Liver (tissue), 9 donors: ENCODE results near the gene GRK7. TPM values are rescaled to one million over a fixed set of nuclear protein-coding genes. Genes with fewer than 3 reads are reported as not detected.

Experiments
- DNase-seq: peaks from one replicate; pipeline ENCODE4 v3.0.0-alpha.2; 2017; ENCODE audit warnings: low spot score
- H3K27ac ChIP-seq, 2 donors: one replicate each; pipeline ENCODE4 v1.7.0; 2013; ENCODE audit warnings: inconsistent platforms in 2 of 2, low read length in 2 of 2, control low read depth in 1 of 2, low read depth in 1 of 2, mild to moderate bottlenecking in 1 of 2
- H3K27me3 ChIP-seq, 4 donors: one replicate each; pipeline versions ENCODE4 v1.6.1 to v1.7.0; 2013; ENCODE audit warnings: low read length in 3 of 4, inconsistent platforms in 1 of 4, mild to moderate bottlenecking in 1 of 4, moderate library complexity in 1 of 4; ENCODE audit not compliant: control insufficient read depth in 4 of 4, insufficient read depth in 4 of 4
- H3K36me3 ChIP-seq, 4 donors: one replicate each; pipeline versions ENCODE4 v1.6.1 to v1.7.0; 2013; ENCODE audit warnings: low read length in 3 of 4, mild to moderate bottlenecking in 3 of 4, low read depth in 1 of 4, moderate library complexity in 1 of 4; ENCODE audit not compliant: control insufficient read depth in 4 of 4, insufficient read depth in 3 of 4
- H3K4me1 ChIP-seq, 4 donors: one replicate each; pipeline versions ENCODE4 v1.6.1 to v1.7.0; 2013; ENCODE audit warnings: low read length in 3 of 4, mild to moderate bottlenecking in 3 of 4, moderate library complexity in 1 of 4; ENCODE audit not compliant: control insufficient read depth in 4 of 4, insufficient read depth in 4 of 4
- H3K4me3 ChIP-seq, 3 donors: one replicate each; pipeline versions ENCODE4 v1.6.1 to v1.7.0; 2013; ENCODE audit warnings: low read length in 3 of 3, control low read depth in 1 of 3, low read depth in 1 of 3, mild to moderate bottlenecking in 1 of 3
- H3K9ac ChIP-seq, 2 donors: one replicate each; pipeline ENCODE4 v1.7.0; 2013; ENCODE audit warnings: low read length in 2 of 2, mild to moderate bottlenecking in 2 of 2, moderate library complexity in 2 of 2, control low read depth in 1 of 2, low read depth in 1 of 2
- H3K9me3 ChIP-seq, 4 donors: one replicate each; pipeline versions ENCODE4 v1.6.1 to v1.7.0; 2013; ENCODE audit warnings: low read length in 3 of 4; ENCODE audit not compliant: control insufficient read depth in 4 of 4
- ATF3 ChIP-seq: IDR thresholded peaks from 2 replicates; pipeline ENCODE4 v1.6.1; 2016; ENCODE audit warnings: antibody characterized with exemption
- CTCF ChIP-seq: fragments of 150-350 bp; IDR thresholded peaks from 2 replicates; pipeline ENCODE4 v1.5.1; 2017; ENCODE audit warnings: improper control_type of control experiment, low read depth, low read length; ENCODE audit not compliant: missing input control
- EGR1 ChIP-seq, 2 donors: IDR thresholded peaks; 2 replicates each; pipeline ENCODE4 v1.6.1; 2016 to 2018; ENCODE audit warnings: antibody characterized with exemption in 2 of 2, low read depth in 2 of 2
- FOXA1 ChIP-seq: IDR thresholded peaks from 2 replicates; pipeline ENCODE4 v1.6.1; 2016; ENCODE audit warnings: antibody characterized with exemption
- FOXA2 ChIP-seq: IDR thresholded peaks from 2 replicates; pipeline ENCODE4 v1.6.1; 2016; ENCODE audit warnings: antibody characterized with exemption
- GABPA ChIP-seq, 2 donors: IDR thresholded peaks in 1 of 2; conservative IDR thresholded peaks in 1 of 2; 2 replicates each; pipeline ENCODE4 v1.6.1; 2016; ENCODE audit warnings: antibody characterized with exemption in 2 of 2, mild to moderate bottlenecking in 1 of 2, moderate library complexity in 1 of 2
- HNF4A ChIP-seq, 2 donors: conservative IDR thresholded peaks; 2 replicates each; pipeline ENCODE4 v1.6.1; 2016; ENCODE audit warnings: antibody characterized with exemption in 2 of 2, mild to moderate bottlenecking in 2 of 2
- HNF4G ChIP-seq: IDR thresholded peaks from 2 replicates; pipeline ENCODE4 v1.6.1; 2016; ENCODE audit warnings: antibody characterized with exemption
- JUND ChIP-seq, 2 donors: IDR thresholded peaks; 2 replicates each; pipeline ENCODE4 v1.6.1; 2016; ENCODE audit warnings: antibody characterized with exemption in 2 of 2
- NR2F2 ChIP-seq: IDR thresholded peaks from 2 replicates; pipeline ENCODE4 v1.6.1; 2016; ENCODE audit warnings: antibody characterized with exemption
- RAD21 ChIP-seq, 2 donors: IDR thresholded peaks; 2 replicates each; pipeline ENCODE4 v1.6.1; 2016; ENCODE audit warnings: antibody characterized with exemption in 2 of 2, mild to moderate bottlenecking in 2 of 2
- RXRA ChIP-seq, 2 donors: IDR thresholded peaks; 2 replicates each; pipeline ENCODE4 v1.6.1; 2017 to 2018; ENCODE audit warnings: antibody characterized with exemption in 2 of 2, mild to moderate bottlenecking in 1 of 2
- SP1 ChIP-seq: IDR thresholded peaks from 2 replicates; pipeline ENCODE4 v1.6.1; 2018; ENCODE audit warnings: antibody characterized with exemption, mild to moderate bottlenecking
- TAF1 ChIP-seq: conservative IDR thresholded peaks from 2 replicates; pipeline ENCODE4 v1.6.1; 2016; ENCODE audit warnings: antibody characterized with exemption, mild to moderate bottlenecking
- YY1 ChIP-seq: IDR thresholded peaks from 2 replicates; pipeline ENCODE4 v1.6.1; 2016; ENCODE audit warnings: antibody characterized with exemption, mild to moderate bottlenecking
- WGBS: extraction: QIAGEN DNeasy Blood & Tissue Kit; methylation state at CpG from one replicate; pipeline ENCODE4 v1.1.7; 2013; 5-methylcytosine and 5-hydroxymethylcytosine counted together
- polyA plus RNA-seq, 2 donors: library from polyadenylated mRNA; stranded (reverse) in 1 of 2; unstranded in 1 of 2; fragments of 200-250 nt in 1 of 2; fragments of >200 nt in 1 of 2; fragmentation: Nextera tagmentation in 1 of 2; extraction: Ambion mirVana in 1 of 2; gene quantifications; one replicate each; pipeline versions ENCODE4 v1.2.1 to v1.2.3, GENCODE V29; 2013 to 2015
- total RNA-seq, 2 donors: library from RNA; depleted of rRNA; stranded (reverse); fragments of >200 nt; gene quantifications; one replicate each; pipeline ENCODE4 v1.2.3, GENCODE V29; 2014
- TF ChIP-seq, protein P1 (sequence below): IDR thresholded peaks from 2 replicates; pipeline ENCODE4 v1.6.1; 2016; ENCODE audit warnings: antibody characterized with exemption, mild to moderate bottlenecking
- donor health status: healthy.
- donor health status: healthy.
- donor health status: healthy.
- donor health status: healthy.
- donor health status: healthy.

GRK7 gene
- total and polyA plus RNA-seq, 4 donors: 0.08 TPM; not detected in 3

DNA sequence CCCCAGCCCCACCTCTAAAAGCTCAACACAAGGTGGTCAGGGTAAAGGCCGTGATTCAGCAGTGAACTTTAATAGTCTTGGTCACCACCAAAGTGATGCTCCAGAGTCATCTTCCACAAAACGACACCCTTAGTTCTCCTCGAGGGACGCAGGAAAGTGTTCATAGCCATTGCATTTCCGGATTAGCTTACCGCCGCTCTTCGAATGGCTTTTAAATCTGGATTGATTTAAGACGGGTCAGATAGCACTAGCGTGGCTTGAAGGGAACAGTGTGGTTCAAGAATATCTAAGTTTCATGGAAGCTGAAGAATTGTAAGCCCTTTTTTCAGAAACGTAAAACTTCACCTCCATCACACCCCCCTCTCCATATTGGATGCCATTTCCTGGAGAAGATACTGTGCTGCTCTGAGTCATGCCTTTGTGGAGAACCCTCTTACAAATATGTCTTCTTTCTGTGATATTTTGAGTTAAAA is 24.3 kb upstream of the GRK7 start:
- Histone ChIP-seq H3K36me3 (no peaks in the 10 kb centered on the region), H3K9ac (peak overlapping the region; percentile 63 to 64), H3K4me1 (peaks cover 3 to 26% (median 17%) of the 10 kb centered on the region in 4 donors), H3K4me3 (peak overlapping the region; percentile 92 to 96 (median 94)), H3K27me3 (no peaks in the 10 kb centered on the region), H3K9me3 (no peaks in the 10 kb centered on the region), H3K27ac (peak overlapping the region; percentile 87 to 92)
- DNase-seq: no peak
- under 1% methylated on average over 11 of the region's 11 CpGs for WGBS
- TF ChIP-seq CTCF (no peak), EGR1 (IDR thresholded peaks at IDR 0.05; ENCODE audit: low read depth in 2 of 2) (no peak), RAD21 (IDR thresholded peaks at IDR 0.05) (no peak), YY1 (peak; percentile 37), HNF4G (no peak), ATF3 (no peak), FOXA2 (no peak), FOXA1 (no peak), TAF1 (peak; percentile 9), NR2F2 (no peak), GABPA (IDR thresholded peaks at IDR 0.05 in 1 of 2, conservative IDR thresholded peaks at IDR 0.05 in 1 of 2) (no peak), SP1 (no peak), RXRA (IDR thresholded peaks at IDR 0.05) (no peak), JUND (IDR thresholded peaks at IDR 0.05) (peak in 1 of 2 donors; percentile 33), HNF4A (conservative IDR thresholded peaks at IDR 0.05) (no peak)
- TF ChIP-seq, protein P1, sequence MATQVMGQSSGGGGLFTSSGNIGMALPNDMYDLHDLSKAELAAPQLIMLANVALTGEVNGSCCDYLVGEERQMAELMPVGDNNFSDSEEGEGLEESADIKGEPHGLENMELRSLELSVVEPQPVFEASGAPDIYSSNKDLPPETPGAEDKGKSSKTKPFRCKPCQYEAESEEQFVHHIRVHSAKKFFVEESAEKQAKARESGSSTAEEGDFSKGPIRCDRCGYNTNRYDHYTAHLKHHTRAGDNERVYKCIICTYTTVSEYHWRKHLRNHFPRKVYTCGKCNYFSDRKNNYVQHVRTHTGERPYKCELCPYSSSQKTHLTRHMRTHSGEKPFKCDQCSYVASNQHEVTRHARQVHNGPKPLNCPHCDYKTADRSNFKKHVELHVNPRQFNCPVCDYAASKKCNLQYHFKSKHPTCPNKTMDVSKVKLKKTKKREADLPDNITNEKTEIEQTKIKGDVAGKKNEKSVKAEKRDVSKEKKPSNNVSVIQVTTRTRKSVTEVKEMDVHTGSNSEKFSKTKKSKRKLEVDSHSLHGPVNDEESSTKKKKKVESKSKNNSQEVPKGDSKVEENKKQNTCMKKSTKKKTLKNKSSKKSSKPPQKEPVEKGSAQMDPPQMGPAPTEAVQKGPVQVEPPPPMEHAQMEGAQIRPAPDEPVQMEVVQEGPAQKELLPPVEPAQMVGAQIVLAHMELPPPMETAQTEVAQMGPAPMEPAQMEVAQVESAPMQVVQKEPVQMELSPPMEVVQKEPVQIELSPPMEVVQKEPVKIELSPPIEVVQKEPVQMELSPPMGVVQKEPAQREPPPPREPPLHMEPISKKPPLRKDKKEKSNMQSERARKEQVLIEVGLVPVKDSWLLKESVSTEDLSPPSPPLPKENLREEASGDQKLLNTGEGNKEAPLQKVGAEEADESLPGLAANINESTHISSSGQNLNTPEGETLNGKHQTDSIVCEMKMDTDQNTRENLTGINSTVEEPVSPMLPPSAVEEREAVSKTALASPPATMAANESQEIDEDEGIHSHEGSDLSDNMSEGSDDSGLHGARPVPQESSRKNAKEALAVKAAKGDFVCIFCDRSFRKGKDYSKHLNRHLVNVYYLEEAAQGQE: no peak

GRCh38 chr3:141739731-141740130 is 23.5 kb upstream of the GRK7 start:
- 83% methylated on average over 2 of the region's 2 CpGs for WGBS
- no peaks in the 10 kb centered on the region for H3K27me3 ChIP-seq
- DNase-seq: no peak
- no peak for TF ChIP-seq ATF3
- TF ChIP-seq EGR1 (IDR thresholded peaks at IDR 0.05; ENCODE audit: low read depth in 2 of 2): no peak
- no peak for TF ChIP-seq FOXA2
- no peak for TF ChIP-seq NR2F2
- TF ChIP-seq HNF4G: no peak
- no peak overlapping the region for H3K4me3 ChIP-seq
- H3K9ac ChIP-seq: no peak overlapping the region
- no peaks in the 10 kb centered on the region for H3K9me3 ChIP-seq
- H3K36me3 ChIP-seq: peaks cover 0 to 6% (median 2%) of the 10 kb centered on the region in 4 donors
- peaks cover 3 to 26% (median 17%) of the 10 kb centered on the region in 4 donors for H3K4me1 ChIP-seq
- no peak overlapping the region for H3K27ac ChIP-seq
